Ovary (tissue), 3 donors: Measurements from ENCODE around the gene ANGPTL8.

Source experiments
- EP300 ChIP-seq: sonication (generic); formaldehyde crosslinking; IDR thresholded peaks from one replicate; pipeline ENCODE4 v1.6.1; 2017; ENCODE audit warnings: antibody characterized with exemption
- POLR2A ChIP-seq: fragments of 450-650 bp; IDR thresholded peaks from one replicate; pipeline ENCODE4 v1.6.1; 2017; ENCODE audit warnings: antibody characterized with exemption, mild to moderate bottlenecking, moderate library complexity
- TF ChIP-seq, protein P1 (sequence below), 3 donors: fragments of 450-650 bp in 2 of 3; fragments of 200-600 bp in 1 of 3; IDR thresholded peaks; one replicate each; pipeline versions ENCODE4 v1.5.1 to v1.8.0; 2016 to 2022; ENCODE audit warnings: antibody characterized with exemption in 3 of 3, mild to moderate bottlenecking in 1 of 3
- donor health status: DM: no; HTN: no; CAD: no.

DNA sequence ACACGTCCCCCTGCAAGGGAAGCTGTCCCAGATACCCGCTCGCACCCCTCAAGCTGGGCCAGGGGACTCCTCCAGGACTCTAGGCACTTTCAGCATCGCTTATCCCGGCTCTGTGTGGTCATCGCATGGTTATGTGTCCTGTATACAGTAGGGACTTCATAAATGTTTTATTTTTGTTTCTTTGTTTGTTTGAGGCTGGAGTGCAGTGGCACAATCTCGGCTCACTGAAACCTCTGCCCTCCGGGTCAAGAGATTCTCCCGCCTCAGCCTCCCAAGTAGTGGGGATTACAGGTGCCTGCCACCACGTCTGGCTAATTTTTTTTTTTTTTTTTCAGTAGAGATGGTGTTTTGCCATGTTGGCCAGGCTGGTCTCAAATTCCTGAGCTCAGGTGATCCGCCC, 7.5 kb downstream of the ANGPTL8 start:
- TF ChIP-seq, protein P1, sequence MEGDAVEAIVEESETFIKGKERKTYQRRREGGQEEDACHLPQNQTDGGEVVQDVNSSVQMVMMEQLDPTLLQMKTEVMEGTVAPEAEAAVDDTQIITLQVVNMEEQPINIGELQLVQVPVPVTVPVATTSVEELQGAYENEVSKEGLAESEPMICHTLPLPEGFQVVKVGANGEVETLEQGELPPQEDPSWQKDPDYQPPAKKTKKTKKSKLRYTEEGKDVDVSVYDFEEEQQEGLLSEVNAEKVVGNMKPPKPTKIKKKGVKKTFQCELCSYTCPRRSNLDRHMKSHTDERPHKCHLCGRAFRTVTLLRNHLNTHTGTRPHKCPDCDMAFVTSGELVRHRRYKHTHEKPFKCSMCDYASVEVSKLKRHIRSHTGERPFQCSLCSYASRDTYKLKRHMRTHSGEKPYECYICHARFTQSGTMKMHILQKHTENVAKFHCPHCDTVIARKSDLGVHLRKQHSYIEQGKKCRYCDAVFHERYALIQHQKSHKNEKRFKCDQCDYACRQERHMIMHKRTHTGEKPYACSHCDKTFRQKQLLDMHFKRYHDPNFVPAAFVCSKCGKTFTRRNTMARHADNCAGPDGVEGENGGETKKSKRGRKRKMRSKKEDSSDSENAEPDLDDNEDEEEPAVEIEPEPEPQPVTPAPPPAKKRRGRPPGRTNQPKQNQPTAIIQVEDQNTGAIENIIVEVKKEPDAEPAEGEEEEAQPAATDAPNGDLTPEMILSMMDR (IDR thresholded peaks at IDR 0.05): no peak
- no peak for TF ChIP-seq POLR2A
- TF ChIP-seq EP300: no peak
